ENCODE results near the gene TMTC2.

TMTC2 gene

DNA sequence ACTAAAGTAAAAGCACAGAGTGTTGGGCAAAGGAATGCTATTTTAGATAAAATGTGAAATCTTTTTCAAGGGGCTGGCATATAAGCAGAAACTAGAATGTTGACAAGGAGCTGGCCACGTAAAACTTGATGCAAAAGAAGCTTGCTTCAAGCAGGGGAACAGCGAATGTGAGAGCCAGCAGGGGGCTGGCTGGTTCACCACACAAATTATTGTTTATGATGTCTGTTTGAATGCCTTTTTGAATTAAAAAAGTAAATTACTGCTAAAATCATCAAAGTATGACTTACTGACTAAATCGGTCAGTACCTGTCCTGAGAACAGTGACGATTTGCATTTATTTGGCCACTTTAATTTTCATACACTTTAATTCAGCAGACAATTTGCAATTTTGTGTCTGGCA, 38.9 kb upstream of the TMTC2 start:
- Histone ChIP-seq H3K4me3 (ENCODE audit: insufficient read depth in 1 of 2, low read depth in 1 of 2, low read length in 2 of 2) (no peak overlapping the region), H3K14ac (ENCODE audit: low read length in 2 of 2) (no peak overlapping the region), H3K4me2 (ENCODE audit: low read length, poor library complexity, severe bottlenecking) (no peak overlapping the region), H2AFZ (ENCODE audit: low read depth, low read length) (no peak overlapping the region), H3K27ac (ENCODE audit: low read length, poor library complexity, severe bottlenecking) (no peak overlapping the region), H2BK120ac (ENCODE audit: low read depth, low read length) (no peak overlapping the region), H3K4me1 (ENCODE audit: control insufficient read depth, insufficient read depth, low read depth, low read length) (no peaks in the 10 kb centered on the region), H3K27me3 (ENCODE audit: control insufficient read depth in 1 of 2, insufficient read depth in 1 of 2, low read length in 2 of 2) (no peaks in the 10 kb centered on the region), H3K79me1 (replicated peaks; ENCODE audit: low read length, poor library complexity, severe bottlenecking) (no peaks in the 10 kb centered on the region), H3K9ac (ENCODE audit: low read length) (no peak overlapping the region), H2AK5ac (ENCODE audit: low read length, severe bottlenecking) (no peak overlapping the region), H4K91ac (ENCODE audit: low read length) (no peak overlapping the region), H2BK12ac (ENCODE audit: low read length in 2 of 2) (no peak overlapping the region), H2BK15ac (ENCODE audit: low read depth, poor library complexity, severe bottlenecking) (no peak overlapping the region), H3K23ac (ENCODE audit: low read length in 2 of 2) (no peak overlapping the region), H4K8ac (ENCODE audit: low read length) (no peak overlapping the region), H3K36me3 (ENCODE audit: control insufficient read depth in 1 of 2, insufficient read depth in 2 of 2, low read depth in 1 of 2, low read length in 2 of 2) (no peaks in the 10 kb centered on the region), H3K9me3 (ENCODE audit: control insufficient read depth, low read length) (no peaks in the 10 kb centered on the region), H3K4ac (ENCODE audit: low read depth in 1 of 2, low read length in 2 of 2) (no peak overlapping the region), H3K18ac (ENCODE audit: low read depth in 1 of 2, low read length in 2 of 2) (no peak overlapping the region), H2BK5ac (ENCODE audit: low read depth, low read length, poor library complexity, severe bottlenecking) (no peak overlapping the region)
- 84% methylated on average over 2 of the region's 4 CpGs for WGBS
- DNase-seq, result no peak

DNA sequence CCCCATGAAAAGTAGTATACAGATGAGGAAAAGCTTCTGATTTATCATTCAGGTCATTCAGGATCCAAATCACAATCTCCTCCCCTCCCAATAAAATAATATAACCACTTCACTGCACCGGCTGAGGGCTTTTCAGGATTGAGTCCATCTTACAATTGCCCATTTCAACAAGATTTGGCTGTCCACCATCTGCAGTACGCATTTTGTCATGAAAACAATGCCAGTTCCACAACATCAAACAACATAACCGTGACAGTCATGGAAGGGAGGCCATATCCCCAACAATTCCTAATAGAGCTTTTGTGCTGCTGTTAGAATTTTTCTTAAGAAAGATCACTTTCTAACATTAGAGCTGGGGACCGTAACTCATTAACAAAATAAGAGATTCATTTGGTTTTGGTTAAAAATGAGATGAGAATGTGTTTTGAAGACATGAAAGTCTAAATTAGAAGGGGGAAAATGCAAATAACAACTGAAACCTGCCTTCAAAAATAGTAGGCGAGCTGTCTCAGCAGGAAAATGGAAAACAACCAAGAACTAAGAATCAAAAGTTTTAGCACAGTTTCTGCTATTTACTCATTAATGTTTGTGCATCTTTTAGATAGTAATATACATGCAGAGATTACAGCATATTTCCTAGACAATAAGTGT, 38.3 kb upstream of the TMTC2 start:
- no peak overlapping the region for H2BK120ac ChIP-seq (ENCODE audit: low read depth, low read length)
- no peak for DNase-seq
- H3K27ac ChIP-seq (ENCODE audit: low read length, poor library complexity, severe bottlenecking), result no peak overlapping the region
- no peak overlapping the region for H2BK12ac ChIP-seq (ENCODE audit: low read length in 2 of 2)
- no peak overlapping the region for H3K23ac ChIP-seq (ENCODE audit: low read length in 2 of 2)
- WGBS, result 86% methylated on average over 4 of the region's 5 CpGs
- no peak overlapping the region for H3K18ac ChIP-seq (ENCODE audit: low read depth in 1 of 2, low read length in 2 of 2)
- H2AK5ac ChIP-seq (ENCODE audit: low read length, severe bottlenecking), result no peak overlapping the region
- H3K4me1 ChIP-seq (ENCODE audit: control insufficient read depth, insufficient read depth, low read depth, low read length), result no peaks in the 10 kb centered on the region
- H3K4me3 ChIP-seq (ENCODE audit: insufficient read depth in 1 of 2, low read depth in 1 of 2, low read length in 2 of 2), result no peak overlapping the region
- H4K91ac ChIP-seq (ENCODE audit: low read length), result no peak overlapping the region
- H3K9me3 ChIP-seq (ENCODE audit: control insufficient read depth, low read length), result no peaks in the 10 kb centered on the region
- H3K4me2 ChIP-seq (ENCODE audit: low read length, poor library complexity, severe bottlenecking), result no peak overlapping the region
- no peak overlapping the region for H3K9ac ChIP-seq (ENCODE audit: low read length)
- no peak overlapping the region for H3K14ac ChIP-seq (ENCODE audit: low read length in 2 of 2)
- no peaks in the 10 kb centered on the region for H3K27me3 ChIP-seq (ENCODE audit: control insufficient read depth in 1 of 2, insufficient read depth in 1 of 2, low read length in 2 of 2)
- H2BK5ac ChIP-seq (ENCODE audit: low read depth, low read length, poor library complexity, severe bottlenecking), result no peak overlapping the region
- no peak overlapping the region for H4K8ac ChIP-seq (ENCODE audit: low read length)
- no peak overlapping the region for H2BK15ac ChIP-seq (ENCODE audit: low read depth, poor library complexity, severe bottlenecking)
- no peaks in the 10 kb centered on the region for H3K79me1 ChIP-seq (replicated peaks; ENCODE audit: low read length, poor library complexity, severe bottlenecking)
- H3K4ac ChIP-seq (ENCODE audit: low read depth in 1 of 2, low read length in 2 of 2), result no peak overlapping the region
- H3K36me3 ChIP-seq (ENCODE audit: control insufficient read depth in 1 of 2, insufficient read depth in 2 of 2, low read depth in 1 of 2, low read length in 2 of 2), result no peaks in the 10 kb centered on the region
- H2AFZ ChIP-seq (ENCODE audit: low read depth, low read length), result no peak overlapping the region

DNA sequence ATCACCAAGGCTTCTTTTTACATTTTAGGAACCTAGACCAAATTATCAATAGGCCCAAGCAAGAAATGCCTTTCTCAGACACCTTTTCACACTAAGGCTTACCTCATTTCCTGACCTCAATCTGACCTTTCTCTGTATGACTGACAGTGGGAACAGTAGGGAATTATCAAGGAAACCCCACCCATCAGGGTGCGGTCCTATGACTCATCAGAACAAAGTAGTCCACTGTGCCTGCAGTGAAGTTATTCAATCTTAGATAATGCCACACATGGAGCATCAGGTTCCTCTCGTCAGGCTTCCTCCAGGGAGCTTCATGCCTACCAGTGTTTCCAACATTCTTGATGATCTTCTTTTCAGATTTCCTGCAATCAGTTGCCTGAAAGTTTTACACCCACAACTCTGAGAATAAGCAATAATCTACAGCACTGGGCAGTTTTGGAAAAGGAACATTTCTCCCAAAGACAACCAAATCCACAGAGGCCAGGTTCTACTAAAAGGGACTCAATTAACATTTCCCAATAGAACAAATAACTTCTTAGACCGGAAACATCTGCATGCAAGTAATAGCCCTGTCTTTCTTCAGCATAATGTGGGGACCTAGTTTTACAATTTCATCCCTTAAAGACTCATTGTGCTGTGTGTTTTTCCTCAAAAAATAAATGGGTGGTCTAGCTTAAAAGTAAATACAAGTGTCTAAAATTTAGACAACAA, 35.9 kb upstream of the TMTC2 start:
- Histone ChIP-seq H2AK5ac (ENCODE audit: low read length, severe bottlenecking) (no peak overlapping the region), H4K91ac (ENCODE audit: low read length) (no peak overlapping the region), H2BK120ac (ENCODE audit: low read depth, low read length) (no peak overlapping the region), H2BK12ac (ENCODE audit: low read length in 2 of 2) (no peak overlapping the region), H2AFZ (ENCODE audit: low read depth, low read length) (no peak overlapping the region), H3K4me2 (ENCODE audit: low read length, poor library complexity, severe bottlenecking) (no peak overlapping the region), H3K4ac (ENCODE audit: low read depth in 1 of 2, low read length in 2 of 2) (no peak overlapping the region), H3K14ac (ENCODE audit: low read length in 2 of 2) (no peak overlapping the region), H3K9ac (ENCODE audit: low read length) (no peak overlapping the region), H2BK5ac (ENCODE audit: low read depth, low read length, poor library complexity, severe bottlenecking) (no peak overlapping the region), H4K8ac (ENCODE audit: low read length) (no peak overlapping the region), H3K27me3 (ENCODE audit: control insufficient read depth in 1 of 2, insufficient read depth in 1 of 2, low read length in 2 of 2) (no peaks in the 10 kb centered on the region), H3K79me1 (replicated peaks; ENCODE audit: low read length, poor library complexity, severe bottlenecking) (no peaks in the 10 kb centered on the region), H2BK15ac (ENCODE audit: low read depth, poor library complexity, severe bottlenecking) (no peak overlapping the region), H3K27ac (ENCODE audit: low read length, poor library complexity, severe bottlenecking) (no peak overlapping the region), H3K4me3 (ENCODE audit: insufficient read depth in 1 of 2, low read depth in 1 of 2, low read length in 2 of 2) (no peak overlapping the region), H3K36me3 (ENCODE audit: control insufficient read depth in 1 of 2, insufficient read depth in 2 of 2, low read depth in 1 of 2, low read length in 2 of 2) (no peaks in the 10 kb centered on the region), H3K23ac (ENCODE audit: low read length in 2 of 2) (no peak overlapping the region), H3K4me1 (ENCODE audit: control insufficient read depth, insufficient read depth, low read depth, low read length) (no peaks in the 10 kb centered on the region), H3K18ac (ENCODE audit: low read depth in 1 of 2, low read length in 2 of 2) (no peak overlapping the region), H3K9me3 (ENCODE audit: control insufficient read depth, low read length) (no peaks in the 10 kb centered on the region)
- WGBS, result 51% methylated on average over 3 of the region's 3 CpGs
- no peak for DNase-seq

DNA sequence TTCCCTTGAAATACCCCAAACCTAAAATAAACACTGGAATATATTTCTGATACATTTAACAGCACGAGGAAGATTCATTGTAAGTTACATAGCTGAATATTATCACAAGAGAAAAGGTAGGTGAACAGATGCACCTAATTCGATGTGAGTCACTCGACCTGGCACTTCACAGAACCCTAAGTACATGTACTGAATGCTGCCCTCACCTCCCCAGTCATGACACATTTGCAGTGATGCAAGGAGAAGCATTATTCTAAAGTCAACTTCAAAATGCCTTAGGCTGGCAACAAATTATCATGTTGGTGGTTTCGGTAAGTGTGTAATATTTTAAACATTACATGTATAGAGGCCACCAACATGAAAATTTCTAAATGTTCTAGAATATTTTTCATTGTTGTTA, 35.2 kb upstream of the TMTC2 start:
- Histone ChIP-seq H4K91ac (ENCODE audit: low read length) (no peak overlapping the region), H3K79me1 (replicated peaks; ENCODE audit: low read length, poor library complexity, severe bottlenecking) (no peaks in the 10 kb centered on the region)

More for the DNA sequence above, 35.2 kb upstream of the TMTC2 start:
- H3K4me1 ChIP-seq (ENCODE audit: control insufficient read depth, insufficient read depth, low read depth, low read length), result no peaks in the 10 kb centered on the region
- no peak overlapping the region for H2AK5ac ChIP-seq (ENCODE audit: low read length, severe bottlenecking)
- no peaks in the 10 kb centered on the region for H3K27me3 ChIP-seq (ENCODE audit: control insufficient read depth in 1 of 2, insufficient read depth in 1 of 2, low read length in 2 of 2)
- no peak for DNase-seq
- H2AFZ ChIP-seq (ENCODE audit: low read depth, low read length), result no peak overlapping the region
- no peak overlapping the region for H3K4me3 ChIP-seq (ENCODE audit: insufficient read depth in 1 of 2, low read depth in 1 of 2, low read length in 2 of 2)
- H2BK120ac ChIP-seq (ENCODE audit: low read depth, low read length), result no peak overlapping the region
- no peak overlapping the region for H2BK15ac ChIP-seq (ENCODE audit: low read depth, poor library complexity, severe bottlenecking)
- H3K23ac ChIP-seq (ENCODE audit: low read length in 2 of 2), result no peak overlapping the region
- H4K8ac ChIP-seq (ENCODE audit: low read length), result no peak overlapping the region
- no peak overlapping the region for H2BK5ac ChIP-seq (ENCODE audit: low read depth, low read length, poor library complexity, severe bottlenecking)
- H3K9ac ChIP-seq (ENCODE audit: low read length), result no peak overlapping the region
- no peaks in the 10 kb centered on the region for H3K36me3 ChIP-seq (ENCODE audit: control insufficient read depth in 1 of 2, insufficient read depth in 2 of 2, low read depth in 1 of 2, low read length in 2 of 2)
- no peak overlapping the region for H3K27ac ChIP-seq (ENCODE audit: low read length, poor library complexity, severe bottlenecking)
- no peak overlapping the region for H3K14ac ChIP-seq (ENCODE audit: low read length in 2 of 2)
- H3K4ac ChIP-seq (ENCODE audit: low read depth in 1 of 2, low read length in 2 of 2), result no peak overlapping the region
- no peaks in the 10 kb centered on the region for H3K9me3 ChIP-seq (ENCODE audit: control insufficient read depth, low read length)
- H3K18ac ChIP-seq (ENCODE audit: low read depth in 1 of 2, low read length in 2 of 2), result no peak overlapping the region
- no peak overlapping the region for H2BK12ac ChIP-seq (ENCODE audit: low read length in 2 of 2)
- 80% methylated on average over 2 of the region's 4 CpGs for WGBS
- no peak overlapping the region for H3K4me2 ChIP-seq (ENCODE audit: low read length, poor library complexity, severe bottlenecking)

Data from mesenchymal stem cell (in vitro differentiated cells and primary cell).